ENCODE data around the gene GRK7.

Gene GRK7

GRCh38 chr3:141763088-141763750 is at the start of gene GRK7:
Gene GRK7, plus strand, starts transcription at chr3:141763408. Its CDS starts 14,877 bp downstream, at chr3:141778285.
- DNase-seq (ENCODE audit: low spot score) = no peak

- DNase-seq (ENCODE audit: low spot score) = no peak
Measured at GRCh38 chr3:141714671-141715070, 48.5 kb upstream of the GRK7 start.

- DNase-seq (ENCODE audit: low spot score) = no peak
Measured at GRCh38 chr3:141722081-141722480, 41.1 kb upstream of the GRK7 start.

- DNase-seq (ENCODE audit: low spot score) = no peak
Measured at GRCh38 chr3:141722648-141723047, 40.6 kb upstream of the GRK7 start.

- DNase-seq (ENCODE audit: low spot score) = no peak
Measured at GRCh38 chr3:141723255-141723654, 40.0 kb upstream of the GRK7 start.

GRCh38 chr3:141724186-141724585 is 39.0 kb upstream of the GRK7 start:
- no peak for DNase-seq (ENCODE audit: low spot score)

- DNase-seq (ENCODE audit: low spot score) = no peak
Measured at GRCh38 chr3:141725036-141725435, 38.2 kb upstream of the GRK7 start.

GRCh38 chr3:141726483-141726882 is 36.7 kb upstream of the GRK7 start:
- DNase-seq (ENCODE audit: low spot score) = no peak

- DNase-seq (ENCODE audit: low spot score) = peak; percentile 32
Measured at GRCh38 chr3:141728355-141728892, 34.8 kb upstream of the GRK7 start.

GRCh38 chr3:141729240-141729639 is 34.0 kb upstream of the GRK7 start:
- DNase-seq (ENCODE audit: low spot score) = no peak

GRCh38 chr3:141735176-141735575 is 28.0 kb upstream of the GRK7 start:
- DNase-seq (ENCODE audit: low spot score) = no peak

GRCh38 chr3:141735770-141736465 is 27.3 kb upstream of the GRK7 start:
- DNase-seq (ENCODE audit: low spot score) = no peak

- no peak for DNase-seq (ENCODE audit: low spot score)
Measured at GRCh38 chr3:141737093-141737492, 26.1 kb upstream of the GRK7 start.

GRCh38 chr3:141737678-141738021 is 25.6 kb upstream of the GRK7 start:
- no peak for DNase-seq (ENCODE audit: low spot score)

- peak; percentile 96 for DNase-seq (ENCODE audit: low spot score)
Measured at GRCh38 chr3:141738022-141738890, 25.0 kb upstream of the GRK7 start, which contains the start of gene RNF7. Gene RNF7, plus strand, starts transcription at chr3:141738298. Its CDS starts 44 bp downstream, at chr3:141738342.

GRCh38 chr3:141738891-141739363 is 24.3 kb upstream of the GRK7 start:
- DNase-seq (ENCODE audit: low spot score) = peak; percentile 66

- no peak for DNase-seq (ENCODE audit: low spot score)
Measured at GRCh38 chr3:141739731-141740130, 23.5 kb upstream of the GRK7 start.

GRCh38 chr3:141740349-141740748 is 22.9 kb upstream of the GRK7 start:
- no peak for DNase-seq (ENCODE audit: low spot score)

GRCh38 chr3:141743305-141743704 is 19.9 kb upstream of the GRK7 start:
- DNase-seq (ENCODE audit: low spot score) = no peak

- no peak for DNase-seq (ENCODE audit: low spot score)
Measured at GRCh38 chr3:141746962-141747361, 16.2 kb upstream of the GRK7 start.

GRCh38 chr3:141753399-141753798 is 9.8 kb upstream of the GRK7 start:
- no peak for DNase-seq (ENCODE audit: low spot score)

- no peak for DNase-seq (ENCODE audit: low spot score)
Measured at GRCh38 chr3:141754032-141754431, 9.2 kb upstream of the GRK7 start.
